ENCODE measurements around the gene OSBPL6. TPM values are rescaled to one million over a fixed set of nuclear protein-coding genes. Genes with fewer than 3 reads are reported as not detected.

Gene OSBPL6
- polyA plus RNA-seq, 1 donor (not counting 4 experiments of a cell fraction or from before 2014, with no cell fraction given), result 11.6 TPM

GRCh38 chr2:178204977-178205376 lies 10.7 kb downstream of the OSBPL6 start:
- H3K4me3 ChIP-seq (ENCODE audit: control insufficient read depth in 2 of 3, extremely low read depth in 1 of 3, insufficient read depth in 2 of 3, low read depth in 1 of 3, low read length in 3 of 3), result no peak overlapping the region
- no peaks in the 10 kb centered on the region for H3K36me3 ChIP-seq (ENCODE audit: control insufficient read depth in 2 of 2, extremely low read depth in 1 of 2, insufficient read depth in 2 of 2, low read length in 2 of 2)
- H3K27me3 ChIP-seq (ENCODE audit: control insufficient read depth, extremely low read depth, insufficient read depth, low read length), result no peaks in the 10 kb centered on the region
- dilution Hi-C loops (cut with MboI; ENCODE audit: extremely low pct_ligation_motif_present, low sequenced_read_pairs), result no loop called here
- no peak for TF ChIP-seq EZH2 (IDR thresholded peaks at IDR 0.05; ENCODE audit: low read length)
- TF ChIP-seq, protein P1, sequence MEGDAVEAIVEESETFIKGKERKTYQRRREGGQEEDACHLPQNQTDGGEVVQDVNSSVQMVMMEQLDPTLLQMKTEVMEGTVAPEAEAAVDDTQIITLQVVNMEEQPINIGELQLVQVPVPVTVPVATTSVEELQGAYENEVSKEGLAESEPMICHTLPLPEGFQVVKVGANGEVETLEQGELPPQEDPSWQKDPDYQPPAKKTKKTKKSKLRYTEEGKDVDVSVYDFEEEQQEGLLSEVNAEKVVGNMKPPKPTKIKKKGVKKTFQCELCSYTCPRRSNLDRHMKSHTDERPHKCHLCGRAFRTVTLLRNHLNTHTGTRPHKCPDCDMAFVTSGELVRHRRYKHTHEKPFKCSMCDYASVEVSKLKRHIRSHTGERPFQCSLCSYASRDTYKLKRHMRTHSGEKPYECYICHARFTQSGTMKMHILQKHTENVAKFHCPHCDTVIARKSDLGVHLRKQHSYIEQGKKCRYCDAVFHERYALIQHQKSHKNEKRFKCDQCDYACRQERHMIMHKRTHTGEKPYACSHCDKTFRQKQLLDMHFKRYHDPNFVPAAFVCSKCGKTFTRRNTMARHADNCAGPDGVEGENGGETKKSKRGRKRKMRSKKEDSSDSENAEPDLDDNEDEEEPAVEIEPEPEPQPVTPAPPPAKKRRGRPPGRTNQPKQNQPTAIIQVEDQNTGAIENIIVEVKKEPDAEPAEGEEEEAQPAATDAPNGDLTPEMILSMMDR (optimal IDR thresholded peaks at IDR 0.05 in 1 of 3, IDR thresholded peaks at IDR 0.05 in 1 of 3, conservative IDR thresholded peaks at IDR 0.05 in 1 of 3; ENCODE audit: extremely low read depth in 1 of 3, insufficient read depth in 2 of 3, low read length in 3 of 3), result no peak
- H3K9ac ChIP-seq (ENCODE audit: control insufficient read depth, extremely low read depth, insufficient read depth, low read length), result no peak overlapping the region
- peaks cover 2% of the 10 kb centered on the region for H3K9me1 ChIP-seq (ENCODE audit: control insufficient read depth, extremely low read depth, insufficient read depth, low read length)
- no peak overlapping the region for H3K4me2 ChIP-seq (ENCODE audit: control insufficient read depth, extremely low read depth, insufficient read depth, low read depth, low read length)
- no peak overlapping the region for H2AFZ ChIP-seq (ENCODE audit: control insufficient read depth, low read length)
- FAIRE-seq, result no peak
- peaks cover 10% of the 10 kb centered on the region for H3K79me2 ChIP-seq (ENCODE audit: control insufficient read depth, insufficient read depth, low read length)
- H3K4me1 ChIP-seq (ENCODE audit: control insufficient read depth, extremely low read depth, insufficient read depth, low read length), result peaks cover 11% of the 10 kb centered on the region
- H3K9me3 ChIP-seq (ENCODE audit: control insufficient read depth, low read depth, low read length), result no peaks in the 10 kb centered on the region
- no peak for DNase-seq (ENCODE audit: low read depth, low spot score)
- H4K20me1 ChIP-seq (ENCODE audit: control insufficient read depth, extremely low read depth, insufficient read depth, low read length), result no peaks in the 10 kb centered on the region
- H3K27ac ChIP-seq (ENCODE audit: control insufficient read depth, insufficient read depth, low read length), result no peak overlapping the region

DNA sequence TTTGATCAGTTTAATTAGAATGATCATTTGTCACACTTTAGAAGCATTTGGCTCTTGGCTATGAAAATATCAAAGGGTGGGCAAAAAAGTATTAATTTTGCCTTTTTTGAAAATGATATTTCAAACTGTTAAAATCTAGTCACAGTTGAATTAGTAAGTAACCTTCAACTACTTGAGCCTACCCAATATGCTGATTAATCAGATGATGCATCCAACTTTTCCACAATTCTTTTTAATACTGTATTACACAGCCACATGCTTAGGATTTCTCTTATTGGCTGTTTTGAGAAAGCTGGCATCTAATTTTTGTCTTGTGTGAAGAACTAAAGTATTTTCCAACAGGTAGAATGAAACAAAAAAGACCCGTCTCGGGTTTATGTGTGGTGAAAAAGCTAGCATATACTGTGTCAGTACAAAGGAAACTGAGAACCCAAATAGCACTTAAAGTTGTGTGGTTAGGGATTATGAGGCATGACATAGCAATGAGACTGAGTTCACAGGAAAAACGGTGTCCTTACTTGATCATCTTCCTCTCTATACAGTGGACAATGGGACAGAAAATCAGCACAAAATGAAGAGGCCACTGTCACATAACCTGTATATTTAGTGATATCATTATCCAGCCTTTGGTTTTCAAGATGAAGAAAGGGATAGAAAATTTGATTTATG lies 11.7 kb downstream of the OSBPL6 start:
- peak; percentile 46 for FAIRE-seq

More for the DNA sequence above, 11.7 kb downstream of the OSBPL6 start:
- no peaks in the 10 kb centered on the region for H3K27me3 ChIP-seq (ENCODE audit: control insufficient read depth, extremely low read depth, insufficient read depth, low read length)
- H3K4me2 ChIP-seq (ENCODE audit: control insufficient read depth, extremely low read depth, insufficient read depth, low read depth, low read length), result peak overlapping the region; percentile 1
- no peak overlapping the region for H3K27ac ChIP-seq (ENCODE audit: control insufficient read depth, insufficient read depth, low read length)
- dilution Hi-C loops (cut with MboI; ENCODE audit: extremely low pct_ligation_motif_present, low sequenced_read_pairs), result no loop called here
- H3K4me1 ChIP-seq (ENCODE audit: control insufficient read depth, extremely low read depth, insufficient read depth, low read length), result peaks cover 11% of the 10 kb centered on the region
- DNase-seq (ENCODE audit: low read depth, low spot score), result no peak
- H3K36me3 ChIP-seq (ENCODE audit: control insufficient read depth in 2 of 2, extremely low read depth in 1 of 2, insufficient read depth in 2 of 2, low read length in 2 of 2), result no peaks in the 10 kb centered on the region
- no peaks in the 10 kb centered on the region for H4K20me1 ChIP-seq (ENCODE audit: control insufficient read depth, extremely low read depth, insufficient read depth, low read length)
- H3K9me3 ChIP-seq (ENCODE audit: control insufficient read depth, low read depth, low read length), result no peaks in the 10 kb centered on the region
- no peak overlapping the region for H3K4me3 ChIP-seq (ENCODE audit: control insufficient read depth in 2 of 3, extremely low read depth in 1 of 3, insufficient read depth in 2 of 3, low read depth in 1 of 3, low read length in 3 of 3)
- H3K9ac ChIP-seq (ENCODE audit: control insufficient read depth, extremely low read depth, insufficient read depth, low read length), result no peak overlapping the region
- no peak overlapping the region for H2AFZ ChIP-seq (ENCODE audit: control insufficient read depth, low read length)
- H3K79me2 ChIP-seq (ENCODE audit: control insufficient read depth, insufficient read depth, low read length), result peaks cover 10% of the 10 kb centered on the region
- H3K9me1 ChIP-seq (ENCODE audit: control insufficient read depth, extremely low read depth, insufficient read depth, low read length), result peaks cover 2% of the 10 kb centered on the region
- no peak for TF ChIP-seq EZH2 (IDR thresholded peaks at IDR 0.05; ENCODE audit: low read length)
- TF ChIP-seq, protein P1 (optimal IDR thresholded peaks at IDR 0.05 in 1 of 3, IDR thresholded peaks at IDR 0.05 in 1 of 3, conservative IDR thresholded peaks at IDR 0.05 in 1 of 3; ENCODE audit: extremely low read depth in 1 of 3, insufficient read depth in 2 of 3, low read length in 3 of 3), result no peak

Measured in keratinocyte (primary cell).